NK-92 treated with Interleukin-12 subunit alpha and Interleukin-12 subunit beta, amount 100 ng/mL, for 24 hours (cell line): ENCODE measurements around the gene WNK1.

Experiments
- DNase-seq: peaks from one replicate; lab custom pipeline; 2025; lab: John Stamatoyannopoulos, UW

The WNK1 gene

GRCh38 chr12:863285-863684 is 110.9 kb downstream of the WNK1 start:
- no peak for DNase-seq

GRCh38 chr12:865614-866013 is 113.2 kb downstream of the WNK1 start:
- no peak for DNase-seq

- no peak for DNase-seq
Observed at GRCh38 chr12:867905-868304, 115.5 kb downstream of the WNK1 start.

- no peak for DNase-seq
Observed at GRCh38 chr12:868722-869121, 116.3 kb downstream of the WNK1 start.

GRCh38 chr12:870378-870777 is 118.0 kb downstream of the WNK1 start:
- DNase-seq: no peak

- DNase-seq: no peak
Observed at GRCh38 chr12:873954-874353, 121.6 kb downstream of the WNK1 start.

GRCh38 chr12:879641-880040 is 127.3 kb downstream of the WNK1 start:
- no peak for DNase-seq

- no peak for DNase-seq
Observed at GRCh38 chr12:880656-881055, 128.3 kb downstream of the WNK1 start.

- no peak for DNase-seq
Observed at GRCh38 chr12:884746-885414, 132.5 kb downstream of the WNK1 start.

GRCh38 chr12:885701-886100 is 133.3 kb downstream of the WNK1 start:
- DNase-seq: no peak

- no peak for DNase-seq
Observed at GRCh38 chr12:886206-886605, 133.8 kb downstream of the WNK1 start.

GRCh38 chr12:894226-894625 is 141.8 kb downstream of the WNK1 start:
- DNase-seq: no peak

GRCh38 chr12:896031-896430 is 143.7 kb downstream of the WNK1 start:
- DNase-seq: no peak

GRCh38 chr12:897386-897785 is 145.0 kb downstream of the WNK1 start:
- DNase-seq: no peak

GRCh38 chr12:902581-902980 is 150.2 kb downstream of the WNK1 start:
- no peak for DNase-seq

- DNase-seq: no peak
Observed at GRCh38 chr12:903055-903454, 150.7 kb downstream of the WNK1 start.

- DNase-seq: no peak
Observed at GRCh38 chr12:904010-904414, 151.6 kb downstream of the WNK1 start.

GRCh38 chr12:905261-906031 is 153.1 kb downstream of the WNK1 start:
- no peak for DNase-seq

GRCh38 chr12:906062-906585 is 153.7 kb downstream of the WNK1 start:
- no peak for DNase-seq

GRCh38 chr12:907413-908185 is 155.2 kb downstream of the WNK1 start:
- no peak for DNase-seq

- DNase-seq: no peak
Observed at GRCh38 chr12:909861-910260, 157.5 kb downstream of the WNK1 start.

- DNase-seq: no peak
Observed at GRCh38 chr12:910416-910815, 158.0 kb downstream of the WNK1 start.
